ENCODE results near the gene WSCD2.

DNA sequence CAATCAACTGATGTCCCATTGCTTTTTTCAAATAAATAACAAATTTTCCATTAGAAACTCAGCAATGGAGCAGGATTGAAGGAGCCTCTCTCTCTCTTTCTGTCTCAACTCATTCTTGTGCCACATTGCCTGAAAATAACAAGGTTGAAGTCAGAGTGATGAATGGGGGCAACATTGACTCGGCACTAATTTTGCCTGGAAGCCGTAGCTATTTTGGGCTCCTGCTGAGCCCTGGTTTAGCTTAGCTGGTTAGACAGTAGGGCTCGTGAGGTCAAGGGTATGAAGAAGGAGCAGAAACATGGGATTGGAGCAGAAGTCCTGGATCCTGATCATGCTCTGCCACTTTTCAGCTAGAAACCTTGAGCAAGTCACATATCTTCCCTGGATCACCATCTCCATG lies 38.9 kb downstream of the WSCD2 start:
- no peak for TF ChIP-seq SMC3 (IDR thresholded peaks at IDR 0.05; ENCODE audit: low read depth, low read length)
- TF ChIP-seq, protein P1, sequence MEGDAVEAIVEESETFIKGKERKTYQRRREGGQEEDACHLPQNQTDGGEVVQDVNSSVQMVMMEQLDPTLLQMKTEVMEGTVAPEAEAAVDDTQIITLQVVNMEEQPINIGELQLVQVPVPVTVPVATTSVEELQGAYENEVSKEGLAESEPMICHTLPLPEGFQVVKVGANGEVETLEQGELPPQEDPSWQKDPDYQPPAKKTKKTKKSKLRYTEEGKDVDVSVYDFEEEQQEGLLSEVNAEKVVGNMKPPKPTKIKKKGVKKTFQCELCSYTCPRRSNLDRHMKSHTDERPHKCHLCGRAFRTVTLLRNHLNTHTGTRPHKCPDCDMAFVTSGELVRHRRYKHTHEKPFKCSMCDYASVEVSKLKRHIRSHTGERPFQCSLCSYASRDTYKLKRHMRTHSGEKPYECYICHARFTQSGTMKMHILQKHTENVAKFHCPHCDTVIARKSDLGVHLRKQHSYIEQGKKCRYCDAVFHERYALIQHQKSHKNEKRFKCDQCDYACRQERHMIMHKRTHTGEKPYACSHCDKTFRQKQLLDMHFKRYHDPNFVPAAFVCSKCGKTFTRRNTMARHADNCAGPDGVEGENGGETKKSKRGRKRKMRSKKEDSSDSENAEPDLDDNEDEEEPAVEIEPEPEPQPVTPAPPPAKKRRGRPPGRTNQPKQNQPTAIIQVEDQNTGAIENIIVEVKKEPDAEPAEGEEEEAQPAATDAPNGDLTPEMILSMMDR (conservative IDR thresholded peaks at IDR 0.05; ENCODE audit: low read depth, low read length): no peak
- no peak for TF ChIP-seq CHD1 (IDR thresholded peaks at IDR 0.05; ENCODE audit: low read depth, low read length)

Data from IMR-90 (cell line).